Bone marrow (tissue), 2 donors: ENCODE data around the gene CDH26.

Experiments used
- DNase-seq, 2 donors: peaks; one replicate each; lab custom pipeline; 2025; lab: John Stamatoyannopoulos, UW

Gene CDH26

DNA sequence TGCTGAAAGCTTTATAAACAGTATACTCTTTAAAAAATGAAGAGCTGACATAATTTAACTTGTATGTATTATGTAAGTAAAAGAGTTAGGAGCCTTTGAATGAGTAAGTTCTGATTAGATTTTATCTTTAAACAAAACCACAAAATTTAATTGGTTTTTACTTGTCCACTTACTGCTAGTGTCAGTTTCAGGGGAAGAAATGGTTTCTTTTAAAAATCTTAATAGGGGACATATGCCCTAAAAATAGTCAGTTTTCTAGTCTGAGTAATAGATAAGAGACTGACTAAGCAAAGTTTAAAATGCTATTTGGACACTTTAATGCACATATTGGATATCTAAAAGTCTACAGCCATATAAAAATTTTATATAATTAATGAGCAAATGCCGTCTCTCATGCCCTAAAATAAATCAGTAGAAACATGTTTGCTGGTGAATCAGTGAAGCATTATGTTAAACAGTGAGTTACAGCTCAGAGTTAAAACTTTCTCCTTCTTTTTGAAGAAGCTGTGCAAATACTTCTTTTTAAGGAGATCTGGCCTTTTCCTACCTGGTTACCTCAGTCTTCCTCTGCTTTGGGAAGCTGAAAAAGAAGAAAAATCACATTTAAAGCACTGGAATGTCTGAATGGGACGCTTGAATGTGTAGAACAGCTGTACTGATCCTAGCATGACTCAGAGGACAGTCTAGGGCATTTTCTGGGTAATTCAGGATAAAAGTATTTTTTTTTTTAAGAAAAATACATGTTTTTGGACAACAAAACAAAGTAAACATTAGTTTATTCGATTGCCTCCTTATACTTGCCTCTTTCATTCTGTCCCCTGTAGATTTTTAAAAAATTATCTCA, 55.3 kb downstream of the CDH26 start:
- DNase-seq = no peak

DNA sequence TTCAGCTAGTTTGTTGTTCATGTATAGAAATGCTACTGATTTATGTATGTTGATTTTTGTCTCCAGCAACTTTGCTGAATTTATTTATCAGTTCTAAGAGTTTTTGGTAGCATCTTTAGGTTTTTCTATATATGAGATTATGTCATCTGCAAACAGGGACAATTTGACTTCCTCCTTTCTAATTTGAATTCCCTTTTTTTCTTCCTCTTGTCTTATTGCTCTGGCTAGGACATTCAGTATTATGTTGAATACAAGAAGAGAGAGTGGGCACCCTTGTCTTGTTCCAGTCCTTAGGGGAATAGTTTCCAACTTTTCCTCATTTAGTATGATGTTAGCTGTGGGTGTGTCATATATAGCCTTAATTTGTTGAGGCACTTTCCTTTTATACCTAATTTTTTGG, 58.2 kb downstream of the CDH26 start:
- DNase-seq = no peak

DNA sequence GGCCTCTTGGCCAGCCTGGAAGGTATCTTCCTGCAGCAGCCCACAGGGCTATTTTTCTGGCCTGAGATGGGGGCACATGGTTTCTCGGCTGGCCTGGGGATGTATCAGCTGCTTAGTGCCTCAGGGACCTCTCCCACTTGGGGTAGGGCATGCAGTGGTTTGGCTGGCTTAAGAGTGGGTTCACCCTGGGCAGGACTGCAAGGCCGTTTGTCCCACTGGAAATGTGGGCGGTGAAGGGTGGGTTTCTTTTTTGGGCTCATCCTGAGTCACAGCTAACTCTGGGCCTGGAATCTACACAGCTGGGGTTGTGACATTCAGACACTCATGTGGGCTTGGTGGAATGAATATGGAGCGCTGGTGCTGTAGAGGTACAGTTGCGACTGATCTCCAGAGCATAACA, 62.0 kb downstream of the CDH26 start:
- DNase-seq = no peak

DNA sequence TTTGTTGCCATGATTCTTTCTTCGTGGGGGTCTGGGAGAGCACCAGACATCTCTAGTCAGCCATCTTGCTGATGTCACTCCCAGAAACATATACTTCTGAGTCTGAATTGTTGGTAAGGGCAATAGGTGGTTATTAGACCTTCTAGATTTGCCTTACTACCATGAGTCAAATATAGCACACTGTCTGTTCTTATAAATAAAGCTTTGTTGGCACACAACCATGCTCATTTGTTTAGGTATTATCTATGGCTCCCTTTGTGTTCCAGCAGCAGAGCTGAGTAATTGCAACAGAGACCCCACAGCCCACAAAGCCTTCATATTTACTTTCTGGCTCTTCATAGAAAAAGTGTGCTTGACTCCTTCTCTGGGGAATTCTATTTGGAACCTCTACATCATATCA, 62.9 kb downstream of the CDH26 start:
- DNase-seq = no peak

- DNase-seq = no peak
Observed at GRCh38 chr20:60022849-60023248, 64.6 kb downstream of the CDH26 start.

DNA sequence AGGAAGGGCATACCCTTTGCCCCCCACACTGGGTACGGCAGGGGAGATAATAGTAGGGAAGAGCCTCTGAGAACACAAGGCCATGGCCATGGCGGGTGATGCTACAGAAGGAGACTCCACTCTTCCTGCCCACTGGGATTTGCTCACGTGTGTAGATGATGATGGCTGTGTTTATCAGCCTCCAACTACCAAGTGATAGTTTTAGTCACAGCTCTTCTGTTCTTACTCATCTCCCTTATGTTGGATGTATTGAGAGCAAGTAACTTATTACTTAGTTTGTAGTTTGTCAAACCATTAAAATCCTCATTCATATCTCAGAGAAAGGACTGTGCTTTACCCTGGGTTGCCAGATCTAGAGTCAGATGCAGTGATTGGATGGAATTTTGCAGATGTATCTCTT, 66.0 kb downstream of the CDH26 start:
- DNase-seq = no peak

- DNase-seq = no peak
Observed at GRCh38 chr20:60024801-60025200, 66.6 kb downstream of the CDH26 start.

DNA sequence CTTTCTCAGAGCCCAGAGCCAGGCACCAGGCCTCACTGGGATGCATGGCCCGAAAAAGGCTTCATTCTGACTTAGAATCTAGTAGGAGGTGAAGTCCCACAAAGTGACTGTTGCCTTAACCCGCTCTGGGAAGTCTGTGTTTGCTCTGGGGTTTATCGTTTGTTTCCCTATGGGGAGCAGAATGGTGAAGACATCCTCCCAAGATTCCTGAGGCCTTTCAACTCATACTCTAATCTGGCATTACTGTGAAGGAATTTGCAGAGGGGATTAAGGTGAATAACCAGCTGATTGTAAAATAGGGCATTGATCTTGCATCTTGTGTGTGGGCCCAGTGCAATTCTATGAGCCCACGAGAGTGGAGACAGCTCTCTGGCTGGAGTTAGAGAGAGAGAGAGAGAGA, 67.8 kb downstream of the CDH26 start:
- DNase-seq = no peak

DNA sequence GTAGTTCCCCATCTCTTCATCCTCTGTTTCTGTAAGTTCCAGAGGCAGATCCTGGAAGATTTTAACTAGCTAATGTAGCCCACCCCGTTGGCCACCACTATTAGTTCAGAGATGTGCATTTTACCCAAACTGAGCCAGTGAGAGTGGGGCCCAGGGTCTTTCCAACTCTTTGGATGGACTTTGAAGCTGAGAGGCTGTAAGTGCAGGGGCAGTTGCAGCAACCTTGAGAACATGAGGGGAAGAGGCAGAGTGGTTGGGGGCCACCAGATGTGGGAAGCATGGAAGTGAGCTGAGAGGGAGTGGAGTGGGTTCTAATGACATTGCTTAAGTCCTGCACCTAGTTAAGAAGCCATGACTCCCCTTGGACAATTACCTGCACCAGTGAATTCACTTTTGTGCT, 72.2 kb downstream of the CDH26 start:
- no peak for DNase-seq

GRCh38 chr20:60031107-60031506, 72.9 kb downstream of the CDH26 start:
- DNase-seq = no peak

GRCh38 chr20:60034231-60035110, 76.2 kb downstream of the CDH26 start:
- DNase-seq = no peak

GRCh38 chr20:60035486-60035885, 77.3 kb downstream of the CDH26 start:
- no peak for DNase-seq

DNA sequence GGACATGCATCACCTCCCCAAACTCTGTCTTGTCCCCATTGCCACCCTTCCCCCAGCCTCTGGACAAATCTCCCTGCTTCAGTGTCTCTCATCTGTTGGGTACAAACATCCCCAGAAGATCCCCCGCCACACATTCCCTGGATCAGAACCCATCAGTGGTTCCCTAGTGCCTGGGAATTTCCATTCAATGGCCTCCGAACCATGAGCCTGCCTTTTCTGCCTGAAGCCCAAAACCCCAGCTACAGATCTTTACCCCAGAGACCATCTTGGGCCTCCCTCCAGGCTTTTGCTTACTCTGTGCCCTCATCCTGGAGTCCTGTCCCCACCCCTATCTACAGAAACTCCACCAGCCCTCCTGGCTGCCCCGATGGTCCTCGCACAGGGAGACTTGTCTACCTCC, 78.1 kb downstream of the CDH26 start:
- DNase-seq = no peak

DNA sequence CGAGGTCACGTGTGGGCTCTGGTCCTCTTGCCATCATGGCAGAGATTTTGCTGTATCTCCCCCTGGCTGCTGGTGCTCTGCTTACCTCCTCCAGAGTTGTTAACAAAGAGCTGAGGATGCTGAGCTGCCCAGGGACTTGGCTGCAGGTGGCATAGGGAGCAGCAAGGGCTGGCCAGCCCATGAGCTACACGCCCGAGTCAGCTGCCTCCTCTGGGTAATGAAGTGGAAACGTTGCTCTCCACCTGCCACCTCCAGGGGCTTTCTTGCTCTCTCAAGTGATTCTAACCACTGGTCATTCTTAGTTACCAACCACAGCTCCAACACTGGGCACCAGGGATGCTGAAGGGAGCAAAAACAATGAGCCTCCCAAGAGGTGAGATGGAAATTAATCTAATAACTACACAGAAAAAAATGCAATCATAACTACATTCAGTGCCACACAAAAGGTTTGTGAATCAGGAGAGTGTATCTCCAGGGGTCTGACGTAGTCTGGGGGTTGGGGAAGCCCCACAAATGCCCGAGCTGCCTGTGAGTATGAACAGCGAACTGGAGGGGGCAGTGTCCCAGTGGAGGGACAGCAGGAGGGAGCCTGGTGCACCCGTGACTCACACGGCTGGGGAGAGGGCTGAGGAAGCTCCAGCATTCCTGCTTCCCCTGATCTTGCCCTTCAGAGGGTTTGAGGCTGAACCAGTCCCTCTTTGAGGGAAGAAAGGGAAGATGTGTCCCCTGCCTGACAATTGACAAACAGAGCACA, 78.7 kb downstream of the CDH26 start:
- DNase-seq = no peak

DNA sequence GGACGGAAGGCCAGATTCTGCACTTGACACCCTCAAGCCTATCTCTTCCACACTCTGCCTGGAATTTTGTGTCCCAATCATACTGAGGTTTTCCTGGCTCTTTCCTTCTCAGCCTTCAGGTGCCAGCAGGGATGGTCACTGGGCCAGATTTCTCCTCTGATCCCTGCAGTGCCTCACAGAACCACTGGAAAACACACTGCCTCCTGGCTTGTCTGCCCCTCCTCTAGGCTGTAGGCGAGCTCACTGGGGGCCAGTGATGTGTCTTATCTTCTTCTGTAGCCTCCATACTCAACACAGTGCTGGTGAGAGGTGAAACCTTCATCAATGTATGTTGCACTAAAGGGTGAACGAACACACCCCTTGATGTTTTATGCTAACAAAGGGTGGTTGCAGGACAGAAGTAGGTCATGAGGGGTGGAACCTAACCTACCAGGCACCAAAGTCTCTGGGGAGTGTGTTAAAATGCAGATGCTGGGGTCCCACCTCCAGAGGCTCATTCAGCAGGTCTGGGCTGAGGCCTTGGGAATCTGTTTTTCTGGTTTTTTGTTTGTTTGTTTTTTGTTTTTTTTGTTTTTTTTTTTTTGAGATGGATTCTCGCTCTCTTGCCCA, 80.3 kb downstream of the CDH26 start:
- no peak for DNase-seq

- no peak for DNase-seq
Observed at GRCh38 chr20:60039526-60039925, 81.3 kb downstream of the CDH26 start.

- DNase-seq = no peak
Observed at GRCh38 chr20:60040471-60041162, 82.4 kb downstream of the CDH26 start.

DNA sequence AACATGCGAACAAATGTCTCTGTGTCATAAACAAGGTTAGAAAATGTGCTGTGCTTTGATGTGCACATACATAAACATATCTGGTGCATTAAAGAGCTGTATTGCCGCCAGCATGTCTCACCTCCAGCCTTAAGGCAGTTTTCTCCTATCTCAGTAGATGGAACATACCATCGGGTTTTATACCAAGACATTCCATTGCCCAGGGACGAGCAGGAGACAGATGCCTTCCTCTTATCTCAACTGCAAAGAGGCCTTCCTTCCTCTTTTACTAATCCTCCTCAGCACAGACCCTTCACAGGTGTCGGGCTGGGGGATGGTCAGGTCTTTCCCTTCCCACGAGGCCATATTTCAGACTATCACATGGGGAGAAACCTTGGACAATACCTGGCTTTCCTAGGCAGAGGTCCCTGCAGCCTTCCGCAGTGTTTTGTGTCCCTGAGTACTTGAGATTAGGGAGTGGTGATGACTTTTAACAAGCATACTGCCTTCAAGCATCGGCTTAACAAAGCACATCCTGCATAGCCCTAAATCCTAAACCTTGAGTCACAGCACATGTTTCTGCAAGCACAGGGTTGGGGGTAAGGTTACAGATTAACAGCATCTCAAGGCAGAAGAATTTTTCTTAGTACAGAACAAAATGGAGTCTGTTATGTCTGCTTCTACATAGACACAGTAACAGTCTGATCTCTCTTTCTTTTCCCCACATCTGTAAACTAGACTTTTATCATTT, 83.4 kb downstream of the CDH26 start:
- DNase-seq = peak in 1 of 2 donors; percentile 8

GRCh38 chr20:60043435-60043834, 85.2 kb downstream of the CDH26 start:
- no peak for DNase-seq

DNA sequence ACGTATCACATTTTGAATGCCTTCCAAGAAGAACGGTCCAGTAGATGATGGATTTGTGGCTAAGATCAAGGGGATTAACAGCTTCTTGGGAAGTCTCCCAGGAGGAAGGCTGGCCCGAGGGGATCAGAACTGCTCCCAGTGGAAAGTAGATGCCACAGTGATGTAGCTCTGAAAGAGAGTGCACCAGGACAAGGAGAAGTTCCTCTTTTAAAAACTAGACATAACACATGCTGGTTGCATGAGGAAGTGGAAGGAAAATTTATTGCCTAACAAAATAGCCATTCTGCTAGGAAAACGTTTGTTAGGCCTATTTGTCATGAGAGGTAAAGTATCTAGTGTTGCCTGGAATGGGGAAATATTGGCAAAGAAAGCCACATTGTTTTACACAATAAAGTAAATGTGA, 87.8 kb downstream of the CDH26 start:
- DNase-seq = peak in 1 of 2 donors; percentile 67

DNA sequence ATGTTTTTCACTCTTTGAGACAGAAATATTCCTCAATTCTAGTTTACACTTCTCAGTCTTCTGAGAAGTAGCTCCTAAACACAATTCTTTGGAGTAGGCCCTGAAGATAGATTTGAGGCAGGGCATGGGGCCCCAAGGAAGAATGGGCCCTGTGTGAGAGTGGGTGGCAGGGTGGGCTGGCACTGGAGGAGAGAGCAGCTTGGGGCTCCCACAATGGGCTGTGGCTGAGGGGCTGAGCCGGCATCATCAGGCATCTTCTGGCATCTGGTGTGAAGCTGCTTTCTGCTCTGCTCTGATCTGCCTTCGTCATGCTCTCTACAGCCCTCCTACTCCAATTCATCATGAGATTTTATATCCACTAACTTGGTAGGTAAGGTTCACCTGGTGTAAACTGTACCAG, 88.2 kb downstream of the CDH26 start:
- DNase-seq = no peak
